ENCODE data around the gene DUS1L.
A peak's percentile ranks its signal among the peaks of the same experiment; 100 is the strongest.

DNA sequence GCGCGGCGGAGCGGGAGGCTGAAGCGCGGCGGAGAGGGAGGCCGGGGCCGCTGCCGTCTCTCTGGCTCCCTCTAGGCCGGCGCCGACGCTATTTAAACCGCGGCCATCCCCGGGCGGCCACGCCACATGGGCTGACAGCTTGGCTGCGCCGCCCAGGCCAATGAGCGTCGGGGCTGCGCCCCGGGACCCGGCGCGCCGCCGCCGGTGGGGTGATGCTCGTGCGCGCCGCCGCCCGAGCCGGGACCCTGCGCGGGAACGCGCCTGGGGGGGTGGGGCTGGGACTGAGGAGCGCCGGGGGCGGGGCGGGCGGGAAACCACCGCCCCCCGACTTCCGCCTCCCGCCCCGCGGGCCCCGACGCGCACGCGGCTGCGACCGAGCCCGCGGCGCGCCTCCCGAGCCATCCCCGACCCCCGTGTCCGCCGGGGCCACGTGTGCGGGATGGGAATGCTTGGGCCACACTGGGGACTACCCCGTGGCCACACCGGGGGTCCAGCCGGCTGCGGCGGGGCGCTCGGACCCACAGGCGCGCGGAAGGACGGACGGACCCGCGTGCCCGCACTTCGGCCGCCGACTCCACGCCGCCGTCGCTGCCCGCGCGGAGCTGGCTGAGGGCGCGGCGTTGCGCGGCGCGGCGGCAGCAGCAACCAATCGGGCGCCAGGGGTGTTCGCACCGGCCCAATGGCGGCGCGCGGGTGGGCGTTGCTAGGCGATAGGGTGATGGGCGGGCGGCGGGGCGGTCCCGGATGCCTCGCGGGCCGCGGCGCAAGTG is 32.8 kb upstream of the DUS1L start, which contains the start of gene FASN:
- TF ChIP-seq CTCF (conservative IDR thresholded peaks at IDR 0.05 in 1 of 2, IDR thresholded peaks at IDR 0.05 in 1 of 2; ENCODE audit: extremely low read depth in 1 of 2, insufficient read depth in 1 of 2, low read depth in 1 of 2, low read length in 2 of 2), result peak; percentile 26 to 57
- no peak for TF ChIP-seq EZH2 (IDR thresholded peaks at IDR 0.05; ENCODE audit: borderline replicate concordance, low read length)

Data from mammary epithelial cell (primary cell).